Left ventricle myocardium inferior (tissue), 1 donor: ENCODE results near the gene KRTAP5-7. TPM values are rescaled to one million over a fixed set of nuclear protein-coding genes. Genes with fewer than 3 reads are reported as not detected.
"Not testable (repeated sequence)": the region's sequence is repeated elsewhere in the genome, so short reads cannot be mapped to it uniquely, and the experiment has no call there.

Experiments
- DNase-seq: peaks from one replicate; pipeline ENCODE4 v3.0.0-alpha.2; 2020
- H3K27ac ChIP-seq: fragments of 200-600 bp; replicated peaks from 2 replicates; pipeline ENCODE4 v1.8.0; 2021
- H3K27me3 ChIP-seq: fragments of 200-600 bp; 2 replicates; pipeline ENCODE4 v1.8.0; 2021; ENCODE audit warnings: low read depth
- H3K36me3 ChIP-seq: fragments of 200-600 bp; 2 replicates; pipeline ENCODE4 v1.8.0; 2021
- H3K4me1 ChIP-seq: fragments of 200-600 bp; 2 replicates; pipeline ENCODE4 v1.8.0; 2021
- H3K4me3 ChIP-seq: fragments of 200-600 bp; 2 replicates; pipeline ENCODE4 v1.8.0; 2021; ENCODE audit warnings: mild to moderate bottlenecking, moderate library complexity
- H3K9me3 ChIP-seq: fragments of 200-600 bp; replicated peaks from 2 replicates; pipeline ENCODE4 v1.8.0; 2021
- intact Hi-C: fragments of 100-400 bp; cut with micrococcal nuclease; formaldehyde crosslinking; loops from one replicate; pipeline ENCODE4 v1.11.0; 2022
- total RNA-seq: library from RNA; stranded (reverse); fragmentation: NEBNext Ultra II Directional; extraction: Animal tissue kit (Norgen Biotek cat#: 25700); gene quantifications from one replicate; pipeline ENCODE4 v1.2.1, GENCODE V29; 2021
- TF ChIP-seq, protein P1 (sequence below): fragments of 200-600 bp; IDR thresholded peaks from 2 replicates; pipeline ENCODE4 v1.8.0; 2021; ENCODE audit warnings: antibody characterized with exemption, mild to moderate bottlenecking, borderline replicate concordance
- donor health status: DM: no; HTN: yes; CAD: no; lungs with severe emphysema.

The KRTAP5-7 gene
- total RNA-seq, 1 donor from 2014 or later: not detected

DNA sequence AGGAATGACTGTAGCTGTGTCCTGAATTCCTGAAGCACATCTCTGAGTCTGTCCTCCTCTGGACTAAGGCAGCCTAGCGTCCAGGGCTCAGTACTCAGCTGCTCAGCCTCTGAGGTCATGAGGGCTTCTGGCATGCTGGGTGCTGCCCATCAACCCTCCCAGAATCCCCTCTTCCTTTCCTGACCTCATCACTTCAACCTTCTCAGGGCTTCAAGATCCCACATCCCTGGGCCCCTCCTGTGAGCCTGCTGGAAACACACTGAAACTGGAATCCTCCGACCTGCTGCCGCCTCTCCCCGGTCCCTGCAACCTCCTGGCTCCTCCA, 11.6 kb downstream of the KRTAP5-7 start:
- Histone ChIP-seq H3K36me3 (no peaks in the 10 kb centered on the region), H3K27me3 (peaks cover 27% of the 10 kb centered on the region), H3K27ac (no peak overlapping the region), H3K4me3 (no peak overlapping the region), H3K9me3 (no peaks in the 10 kb centered on the region), H3K4me1 (no peaks in the 10 kb centered on the region)
- no peak for DNase-seq
- intact Hi-C loops: no loop called here
- TF ChIP-seq, protein P1, sequence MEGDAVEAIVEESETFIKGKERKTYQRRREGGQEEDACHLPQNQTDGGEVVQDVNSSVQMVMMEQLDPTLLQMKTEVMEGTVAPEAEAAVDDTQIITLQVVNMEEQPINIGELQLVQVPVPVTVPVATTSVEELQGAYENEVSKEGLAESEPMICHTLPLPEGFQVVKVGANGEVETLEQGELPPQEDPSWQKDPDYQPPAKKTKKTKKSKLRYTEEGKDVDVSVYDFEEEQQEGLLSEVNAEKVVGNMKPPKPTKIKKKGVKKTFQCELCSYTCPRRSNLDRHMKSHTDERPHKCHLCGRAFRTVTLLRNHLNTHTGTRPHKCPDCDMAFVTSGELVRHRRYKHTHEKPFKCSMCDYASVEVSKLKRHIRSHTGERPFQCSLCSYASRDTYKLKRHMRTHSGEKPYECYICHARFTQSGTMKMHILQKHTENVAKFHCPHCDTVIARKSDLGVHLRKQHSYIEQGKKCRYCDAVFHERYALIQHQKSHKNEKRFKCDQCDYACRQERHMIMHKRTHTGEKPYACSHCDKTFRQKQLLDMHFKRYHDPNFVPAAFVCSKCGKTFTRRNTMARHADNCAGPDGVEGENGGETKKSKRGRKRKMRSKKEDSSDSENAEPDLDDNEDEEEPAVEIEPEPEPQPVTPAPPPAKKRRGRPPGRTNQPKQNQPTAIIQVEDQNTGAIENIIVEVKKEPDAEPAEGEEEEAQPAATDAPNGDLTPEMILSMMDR: no peak

DNA sequence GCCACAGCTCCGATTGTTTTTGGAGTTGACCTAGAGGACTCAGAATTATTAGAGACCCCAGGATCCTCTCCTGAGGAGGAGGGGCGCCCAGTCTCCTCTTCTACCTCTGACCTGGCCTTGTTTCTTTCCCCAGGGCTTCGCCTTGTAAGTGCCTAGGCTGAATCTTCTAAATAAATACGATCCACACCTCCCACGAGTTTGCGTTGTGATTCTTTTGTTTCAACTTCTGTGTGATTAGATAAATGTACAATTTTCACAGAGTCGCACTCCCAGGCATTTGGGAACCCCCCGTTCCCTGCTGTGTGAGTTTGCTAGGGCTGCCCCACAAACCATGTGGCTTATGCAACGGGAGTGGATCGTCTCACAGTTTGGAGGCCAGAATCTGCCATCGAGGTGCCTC, 11.9 kb downstream of the KRTAP5-7 start:
- TF ChIP-seq, protein P1: no peak
- DNase-seq: no peak
- H3K4me3 ChIP-seq: no peak overlapping the region
- H3K4me1 ChIP-seq: no peaks in the 10 kb centered on the region
- H3K9me3 ChIP-seq: no peaks in the 10 kb centered on the region
- H3K27me3 ChIP-seq: peaks cover 27% of the 10 kb centered on the region
- no peaks in the 10 kb centered on the region for H3K36me3 ChIP-seq
- H3K27ac ChIP-seq: no peak overlapping the region
- intact Hi-C loops: no loop called here

GRCh38 chr11:71539971-71540370, 12.9 kb downstream of the KRTAP5-7 start:
- peaks cover 27% of the 10 kb centered on the region for H3K27me3 ChIP-seq
- H3K36me3 ChIP-seq, H3K27ac ChIP-seq, H3K4me1 ChIP-seq, DNase-seq, H3K4me3 ChIP-seq, H3K9me3 ChIP-seq, intact Hi-C loops: not testable (repeated sequence)

- H3K4me3 ChIP-seq, intact Hi-C loops, H3K4me1 ChIP-seq, H3K9me3 ChIP-seq, H3K36me3 ChIP-seq, DNase-seq, H3K27ac ChIP-seq: not testable (repeated sequence)
- H3K27me3 ChIP-seq: peaks cover 27% of the 10 kb centered on the region
Observed at GRCh38 chr11:71540521-71541304, 13.6 kb downstream of the KRTAP5-7 start.

- H3K4me1 ChIP-seq: no peaks in the 10 kb centered on the region
Observed at GRCh38 chr11:71542382-71542781, 15.3 kb downstream of the KRTAP5-7 start.

DNA sequence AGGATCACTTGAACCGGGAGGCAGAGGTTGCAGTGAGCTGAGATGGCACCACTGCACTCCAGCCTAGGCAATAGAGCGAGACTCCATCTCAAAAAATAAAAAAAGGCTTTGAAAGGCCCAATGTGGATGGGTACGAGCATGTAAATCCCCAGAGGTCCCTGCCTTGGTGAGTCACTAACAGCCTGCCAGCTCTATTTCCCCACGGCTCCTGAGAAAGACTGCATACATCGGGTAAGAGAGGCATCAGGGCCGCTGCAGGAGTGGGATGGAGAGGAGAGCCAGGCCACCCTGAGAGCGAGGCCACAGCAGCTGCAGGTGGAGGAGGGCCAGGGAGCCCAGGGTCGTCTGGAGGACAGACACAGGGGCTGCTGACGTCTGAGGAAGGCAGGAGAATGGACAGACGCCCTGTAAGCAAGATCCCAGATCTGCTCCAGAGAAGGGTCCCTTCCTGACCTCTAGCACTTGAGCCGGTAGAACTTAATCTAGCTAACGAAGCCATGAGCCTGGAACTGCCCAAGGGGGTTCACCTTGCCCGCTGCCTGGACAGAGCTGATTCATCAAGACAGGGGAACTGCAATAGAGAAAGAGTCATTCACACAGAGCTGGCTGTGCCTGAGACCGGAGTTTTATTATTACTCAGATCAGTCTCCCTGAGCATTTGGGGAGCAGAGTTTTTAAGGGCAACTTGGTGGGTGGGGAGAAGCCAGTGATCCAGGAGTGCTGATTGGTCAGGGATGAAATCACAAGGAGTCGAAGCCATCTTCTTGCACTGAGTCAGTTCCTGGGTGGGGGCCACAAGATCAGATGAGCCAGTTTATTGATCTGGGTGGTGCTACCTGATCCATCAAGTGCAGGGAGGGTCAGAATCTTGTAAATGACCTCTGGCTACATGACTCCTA, 16.1 kb downstream of the KRTAP5-7 start:
- peaks cover 50% of the 10 kb centered on the region for H3K27me3 ChIP-seq
- no peaks in the 10 kb centered on the region for H3K36me3 ChIP-seq
- no peak overlapping the region for H3K4me3 ChIP-seq
- no peak overlapping the region for H3K27ac ChIP-seq
- intact Hi-C loops: no loop called here
- peaks cover 6% of the 10 kb centered on the region for H3K4me1 ChIP-seq
- H3K9me3 ChIP-seq: no peaks in the 10 kb centered on the region
- no peak for DNase-seq
- TF ChIP-seq, protein P1: no peak

More at GRCh38 chr11:71542382-71542781, 15.3 kb downstream of the KRTAP5-7 start:
- Histone ChIP-seq H3K27me3 (peaks cover 42% of the 10 kb centered on the region), H3K36me3 (no peaks in the 10 kb centered on the region), H3K27ac (no peak overlapping the region), H3K4me3 (no peak overlapping the region), H3K9me3 (no peaks in the 10 kb centered on the region)
- intact Hi-C loops: no loop called here
- TF ChIP-seq, protein P1: no peak
- DNase-seq: no peak
